Omental fat pad (tissue), 4 donors: ENCODE measurements around the gene FAM156B. TPM values are rescaled to one million over a fixed set of nuclear protein-coding genes. Genes with fewer than 3 reads are reported as not detected.
A peak's percentile ranks its signal among the peaks of the same experiment; 100 is the strongest.
"Not testable (repeated sequence)": the region's sequence is repeated elsewhere in the genome, so short reads cannot be mapped to it uniquely, and the experiment has no call there.

Source experiments
- ATAC-seq: fragments of 150-250 bp; one replicate; pipeline ENCODE4 v1.9.1; 2016; ENCODE audit warnings: mild to moderate bottlenecking, moderate library complexity; ENCODE audit not compliant: low FRiP score
- DNase-seq: peaks from one replicate; pipeline ENCODE4 v3.0.0-alpha.2; 2019; ENCODE audit warnings: low spot score
- total RNA-seq, 4 donors: library from RNA; depleted of rRNA; stranded (reverse); fragments of >200 nt; gene quantifications; one replicate each; pipeline ENCODE4 v1.1.0, GENCODE V29; 2016
- TF ChIP-seq, protein P1 (sequence below), 3 donors: fragments of 450-650 bp; IDR thresholded peaks; one replicate each; pipeline ENCODE4 v1.5.1; 2016 to 2017; ENCODE audit warnings: antibody characterized with exemption in 3 of 3, mild to moderate bottlenecking in 3 of 3, moderate library complexity in 2 of 3

The FAM156B gene
- total RNA-seq, 4 donors from 2014 or later: 21.0 to 25.5 (median 24.5) TPM

DNA sequence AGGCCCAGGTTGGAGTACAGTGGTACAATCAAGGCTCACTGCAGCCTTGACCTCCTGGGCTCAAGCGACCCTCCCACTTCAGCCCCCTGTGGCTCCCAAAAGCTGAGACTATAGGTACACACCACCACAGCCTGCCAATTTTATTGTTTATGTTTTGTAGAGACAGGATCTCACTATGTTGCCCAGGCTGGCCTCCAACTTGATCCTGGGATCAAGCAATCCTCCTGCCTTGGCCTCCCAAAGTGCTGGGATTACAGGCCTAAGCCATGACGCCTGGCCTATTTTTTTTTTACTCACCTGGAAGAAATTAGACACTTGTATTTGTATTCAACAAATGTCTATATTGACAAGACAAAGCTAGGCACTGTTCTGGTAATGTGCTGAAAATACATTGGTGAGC lies 36.1 kb downstream of the FAM156B start:
- DNase-seq (no peak), ATAC-seq (no peak)
- TF ChIP-seq, protein P1, sequence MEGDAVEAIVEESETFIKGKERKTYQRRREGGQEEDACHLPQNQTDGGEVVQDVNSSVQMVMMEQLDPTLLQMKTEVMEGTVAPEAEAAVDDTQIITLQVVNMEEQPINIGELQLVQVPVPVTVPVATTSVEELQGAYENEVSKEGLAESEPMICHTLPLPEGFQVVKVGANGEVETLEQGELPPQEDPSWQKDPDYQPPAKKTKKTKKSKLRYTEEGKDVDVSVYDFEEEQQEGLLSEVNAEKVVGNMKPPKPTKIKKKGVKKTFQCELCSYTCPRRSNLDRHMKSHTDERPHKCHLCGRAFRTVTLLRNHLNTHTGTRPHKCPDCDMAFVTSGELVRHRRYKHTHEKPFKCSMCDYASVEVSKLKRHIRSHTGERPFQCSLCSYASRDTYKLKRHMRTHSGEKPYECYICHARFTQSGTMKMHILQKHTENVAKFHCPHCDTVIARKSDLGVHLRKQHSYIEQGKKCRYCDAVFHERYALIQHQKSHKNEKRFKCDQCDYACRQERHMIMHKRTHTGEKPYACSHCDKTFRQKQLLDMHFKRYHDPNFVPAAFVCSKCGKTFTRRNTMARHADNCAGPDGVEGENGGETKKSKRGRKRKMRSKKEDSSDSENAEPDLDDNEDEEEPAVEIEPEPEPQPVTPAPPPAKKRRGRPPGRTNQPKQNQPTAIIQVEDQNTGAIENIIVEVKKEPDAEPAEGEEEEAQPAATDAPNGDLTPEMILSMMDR (IDR thresholded peaks at IDR 0.05): no peak

- peak; percentile 25 for ATAC-seq
- DNase-seq: no peak
- TF ChIP-seq, protein P1 (IDR thresholded peaks at IDR 0.05): no peak
Measured at GRCh38 chrX:52933976-52934703, 37.0 kb downstream of the FAM156B start.

DNA sequence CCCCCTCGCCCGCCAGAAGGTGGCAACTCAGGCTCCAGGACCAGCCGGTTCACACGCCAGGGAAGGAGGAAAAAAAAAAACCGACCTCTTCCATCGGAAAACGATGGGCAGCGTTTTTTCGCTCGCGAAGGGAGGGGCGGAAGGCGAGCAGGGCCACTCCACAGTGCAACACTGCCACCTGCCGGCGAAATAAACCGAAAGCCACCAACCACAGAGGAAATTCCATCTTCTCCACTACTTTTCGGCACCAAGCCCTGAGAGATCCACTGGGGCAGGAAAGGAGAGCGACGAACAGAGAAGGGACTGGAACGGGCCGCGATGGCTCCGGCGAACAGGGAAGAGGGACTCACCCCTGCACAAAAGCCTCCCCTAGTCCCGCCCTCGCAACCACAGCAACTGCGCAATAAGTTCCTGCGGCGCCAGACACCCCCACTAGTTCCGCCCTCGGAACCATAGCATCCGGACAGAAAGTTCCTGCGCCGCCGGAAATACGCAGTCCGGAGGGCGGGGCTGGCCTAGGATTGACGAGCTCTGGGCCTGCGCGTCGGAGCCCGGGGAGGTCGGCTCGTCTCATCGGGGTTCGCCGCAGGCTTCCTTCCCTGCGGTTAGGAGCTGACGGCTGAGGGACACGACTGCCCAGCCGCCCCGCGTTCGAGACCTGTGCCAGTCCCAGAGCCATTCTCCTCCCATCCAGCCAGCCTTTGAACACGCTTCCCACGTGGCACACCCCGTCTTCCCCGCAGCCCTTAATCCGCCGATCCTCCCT lies 37.8 kb downstream of the FAM156B start:
- ATAC-seq (peak; percentile 98), DNase-seq (peak; percentile 99)
- TF ChIP-seq, protein P1 (IDR thresholded peaks at IDR 0.05): peak in 2 of 3 donors; percentile 88 to 97

- not testable (repeated sequence) for DNase-seq
- peak; percentile 35 for ATAC-seq
Measured at GRCh38 chrX:52935470-52935784, 38.3 kb downstream of the FAM156B start.

DNA sequence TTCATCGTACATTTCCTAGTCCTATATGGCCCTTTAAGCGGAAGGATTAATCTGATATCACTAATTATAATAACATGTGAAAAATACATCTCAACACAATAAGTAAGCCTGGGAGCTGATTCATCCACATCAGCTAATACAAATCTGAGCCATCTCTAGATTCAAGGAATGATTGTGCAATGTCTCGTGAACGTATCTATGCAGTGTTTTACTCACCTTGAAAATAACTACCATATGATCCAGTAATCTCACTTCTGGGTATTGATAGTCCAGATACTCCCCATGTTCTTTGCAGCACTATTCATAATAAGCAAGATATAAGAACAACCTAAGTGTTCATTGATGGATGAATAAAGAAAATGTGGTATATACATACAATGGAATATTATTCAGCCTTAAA lies 43.6 kb downstream of the FAM156B start:
- not testable (repeated sequence) for ATAC-seq, DNase-seq

GRCh38 chrX:52941728-52942127 lies 44.6 kb downstream of the FAM156B start:
- not testable (repeated sequence) for ATAC-seq, DNase-seq

GRCh38 chrX:52945838-52946494 lies 48.8 kb downstream of the FAM156B start:
- not testable (repeated sequence) for DNase-seq, ATAC-seq

- not testable (repeated sequence) for ATAC-seq, DNase-seq
Measured at GRCh38 chrX:52947501-52947900, 50.4 kb downstream of the FAM156B start.

DNA sequence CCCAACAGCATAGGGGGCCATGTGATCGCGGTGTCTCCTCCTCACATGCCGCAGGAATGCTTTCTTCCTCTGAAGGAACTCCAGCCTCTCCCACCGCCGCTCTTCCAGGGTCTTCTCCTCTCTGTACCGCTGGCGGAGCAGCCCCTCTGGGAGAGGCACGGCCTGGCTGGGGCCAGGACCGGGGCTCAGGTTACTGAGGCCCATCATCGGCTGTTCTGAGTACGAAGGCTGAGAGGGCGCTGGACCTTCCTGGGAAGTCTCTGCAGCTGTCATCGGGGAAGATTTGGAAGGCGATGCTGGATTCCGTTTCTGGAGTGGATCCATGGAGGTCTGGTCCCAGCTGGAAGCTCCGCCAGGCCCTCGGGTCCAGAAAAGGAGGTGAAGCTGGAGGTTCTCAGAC lies 51.1 kb downstream of the FAM156B start:
- ATAC-seq: not testable (repeated sequence)

DNA sequence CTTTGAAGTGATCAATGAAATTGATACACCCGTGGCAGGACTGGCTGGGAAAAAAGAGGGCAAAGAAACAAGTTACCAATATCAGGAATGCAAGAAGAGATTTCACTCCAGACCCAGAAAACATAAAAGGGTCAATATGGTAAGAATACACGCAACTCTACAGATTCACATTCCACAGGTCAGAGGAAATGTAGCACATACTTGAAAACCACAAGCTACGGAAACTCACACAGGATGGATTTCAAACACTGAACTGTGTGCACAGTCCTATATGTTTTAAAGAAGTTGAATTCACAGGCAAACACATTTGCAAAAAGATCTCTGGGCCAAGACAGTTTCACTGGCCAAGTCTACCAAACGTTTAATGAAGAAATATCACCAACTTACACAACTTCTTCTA lies 52.2 kb downstream of the FAM156B start:
- not testable (repeated sequence) for DNase-seq, ATAC-seq

More for the DNA sequence above, 51.1 kb downstream of the FAM156B start:
- DNase-seq: not testable (repeated sequence)

GRCh38 chrX:52949884-52950283 lies 52.8 kb downstream of the FAM156B start:
- DNase-seq, ATAC-seq: not testable (repeated sequence)

Other genes with a start within 250 kb of the FAM156B start
- not detected for gene SSX7, start 242.4 kb upstream of the FAM156B start, total RNA-seq
- not detected for gene SSX2, start 190.2 kb upstream of the FAM156B start, total RNA-seq
- not detected for gene SSX2B, start 146.1 kb upstream of the FAM156B start, total RNA-seq
- not detected for gene SPANXN5, start 99.9 kb upstream of the FAM156B start, total RNA-seq
- gene XAGE5, start 86.0 kb upstream of the FAM156B start, total RNA-seq: not detected
- gene XAGE3, start 29.2 kb upstream of the FAM156B start, total RNA-seq: not detected
- gene FAM156A, start 61.2 kb downstream of the FAM156B start, total RNA-seq: 10 to 100 TPM in 3 of 4 donors, 1 to 10 TPM in 1; 9.0 to 43.8 (median 15.2) TPM
- 1 to 10 TPM in 3 of 4 donors, under 1 TPM in 1; 0.72 to 2.0 (median 1.6) TPM for gene GPR173, start 151.5 kb downstream of the FAM156B start, total RNA-seq
- gene TSPYL2, start 185.0 kb downstream of the FAM156B start, total RNA-seq: 100 to 1,000 TPM in 1 of 4 donors, 10 to 100 TPM in 3; 30.9 to 127 (median 53.9) TPM
- gene KANTR, start 196.8 kb downstream of the FAM156B start, total RNA-seq: 10 to 100 TPM in 3 of 4 donors, 1 to 10 TPM in 1; 5.4 to 22.2 (median 16.7) TPM